DMS114 treated with DMSO at 0.1 percent for 48 hours (cell line): ENCODE measurements around the gene FAM241B.

Experiments used
- DNase-seq: peaks from one replicate; lab custom pipeline; 2025; ENCODE audit not compliant: unreplicated experiment; lab: John Stamatoyannopoulos, UW

The FAM241B gene

DNA sequence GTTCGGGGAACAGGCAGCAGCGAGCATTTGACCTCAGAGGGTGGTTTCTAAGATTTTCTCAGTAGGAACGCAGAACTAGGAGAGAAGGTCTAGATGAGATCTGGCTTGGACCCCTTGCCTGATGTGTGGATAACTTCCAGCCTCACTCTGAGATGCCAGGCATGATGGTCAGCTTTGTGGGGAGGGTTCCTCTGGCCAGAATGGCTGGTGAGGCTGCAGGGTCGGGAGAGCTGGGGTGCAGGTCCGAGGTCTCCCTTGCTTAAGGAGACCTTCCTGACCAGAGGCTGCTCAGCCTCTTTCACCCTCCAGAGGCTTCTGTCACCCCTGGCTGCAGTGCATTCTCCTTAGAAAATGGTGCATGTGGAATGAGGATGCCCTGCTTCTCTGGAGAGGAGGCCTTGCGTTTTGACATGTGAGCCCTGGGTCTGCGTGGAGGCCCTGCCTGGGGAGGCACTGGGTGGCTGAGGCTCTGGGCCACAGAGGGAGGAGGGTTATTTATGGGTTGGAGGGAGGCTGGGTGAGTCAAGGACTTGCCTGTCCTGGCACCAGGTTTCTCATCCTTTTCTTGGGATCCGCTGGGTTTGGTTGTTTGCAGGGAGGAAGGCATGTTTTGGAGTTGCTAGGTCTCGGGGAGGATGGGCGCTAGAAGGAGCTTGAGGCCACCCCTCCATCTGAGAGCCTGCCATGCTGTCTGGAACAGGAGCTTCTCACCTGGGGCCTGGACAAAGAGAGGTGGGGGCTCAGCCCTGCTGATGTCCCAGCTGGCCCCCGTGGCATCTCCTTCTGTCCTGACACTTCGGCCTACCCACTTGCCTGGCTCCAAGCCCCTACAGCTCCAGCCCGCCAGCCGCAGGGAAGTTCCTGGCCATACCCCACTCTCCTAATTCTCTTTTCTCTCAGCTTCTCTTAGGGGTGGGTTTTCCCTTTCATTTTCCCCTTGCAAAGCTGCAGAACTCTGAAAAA, 3.9 kb downstream of the FAM241B start:
- no peak for DNase-seq

GRCh38 chr10:69634759-69635425, 4.8 kb downstream of the FAM241B start:
- DNase-seq: no peak

DNA sequence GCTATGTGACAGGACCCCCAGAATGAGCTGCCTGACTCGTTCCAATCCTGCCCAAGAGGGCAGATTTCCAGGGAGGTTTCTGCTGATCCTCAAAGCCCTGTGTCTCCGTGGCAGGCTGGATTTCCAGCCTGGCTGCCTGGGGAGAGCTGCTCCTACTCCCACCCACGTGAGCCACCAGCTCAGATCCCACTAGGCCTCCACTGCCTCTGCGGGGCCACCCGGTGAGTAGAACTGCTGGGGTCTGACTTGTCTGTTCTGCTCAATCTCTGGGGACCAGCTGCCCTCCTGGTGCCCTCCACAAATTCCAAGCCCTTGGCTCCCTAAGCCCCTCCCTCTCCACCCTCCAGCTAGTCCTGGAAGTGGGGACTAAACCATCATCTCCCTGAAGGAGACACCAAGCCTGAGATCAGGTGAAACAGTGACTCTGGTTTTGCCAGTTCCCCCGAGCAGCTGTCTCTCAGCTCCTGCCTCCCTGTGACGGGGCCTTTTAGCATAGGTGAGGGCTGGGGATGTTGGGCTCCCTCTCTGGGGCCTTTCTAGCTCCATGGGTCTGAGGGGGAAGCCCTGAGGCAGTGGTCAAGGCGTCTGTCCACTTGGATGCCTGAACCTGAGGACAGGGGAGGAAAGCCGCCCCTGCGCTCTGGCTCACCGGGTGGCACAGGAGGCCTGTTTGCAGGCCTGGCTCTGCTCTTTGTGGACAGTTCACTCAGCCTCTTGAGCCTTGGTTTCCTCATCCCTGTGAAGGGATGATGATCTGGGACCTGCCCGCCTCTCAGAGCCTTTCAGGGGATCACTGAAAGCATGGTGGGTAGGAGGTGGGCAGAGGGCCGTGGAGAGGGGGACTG, 5.6 kb downstream of the FAM241B start:
- no peak for DNase-seq

GRCh38 chr10:69636273-69636575, 6.2 kb downstream of the FAM241B start:
- DNase-seq: no peak

DNA sequence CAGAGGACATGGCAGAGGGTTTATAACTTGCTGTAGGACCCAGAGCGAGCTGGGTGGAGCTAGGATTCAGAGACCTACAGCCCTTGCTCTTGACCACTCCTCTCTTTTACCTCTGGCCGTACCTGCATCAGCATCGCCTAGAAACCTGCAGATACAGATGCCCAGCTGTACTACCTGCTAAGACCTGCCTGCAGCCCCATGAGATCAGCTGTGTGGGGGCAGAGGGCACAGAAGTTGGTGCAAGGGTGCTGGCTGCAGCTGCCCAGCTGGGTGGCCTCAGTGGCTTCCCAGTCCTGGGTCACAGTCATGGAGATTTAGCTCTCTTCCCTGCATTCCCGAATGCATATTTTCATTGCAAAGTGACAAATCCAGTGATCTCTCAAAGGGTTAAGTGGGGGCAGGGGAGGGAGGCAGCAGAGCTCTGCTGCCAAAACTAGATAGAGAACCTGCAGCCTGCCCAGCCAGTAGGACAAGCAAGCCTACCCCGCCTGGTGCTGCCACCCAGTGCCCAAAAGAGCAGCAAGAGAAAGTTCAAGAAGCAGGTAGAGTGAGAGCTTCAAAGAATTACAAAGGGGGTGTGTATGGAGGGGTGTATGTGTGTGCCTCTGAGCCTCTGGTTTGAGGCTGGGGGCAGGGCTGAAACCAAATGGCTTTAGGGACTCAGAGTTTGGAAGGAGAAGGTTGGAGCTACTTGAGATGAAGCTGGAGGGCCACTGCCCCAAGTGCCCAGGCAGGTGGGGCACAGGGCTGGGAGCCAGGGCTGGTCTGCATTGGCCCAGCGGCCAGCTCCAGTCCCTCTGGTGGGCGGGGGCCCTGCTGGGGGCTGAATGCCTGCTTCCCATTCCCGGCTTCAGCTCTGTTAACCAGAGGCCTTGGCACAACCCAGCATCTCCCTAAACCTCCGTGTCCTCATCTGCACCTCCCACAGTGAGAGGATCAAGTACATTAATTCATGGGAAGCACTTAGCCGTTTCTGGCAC, 6.9 kb downstream of the FAM241B start:
- peak; percentile 17 for DNase-seq

DNA sequence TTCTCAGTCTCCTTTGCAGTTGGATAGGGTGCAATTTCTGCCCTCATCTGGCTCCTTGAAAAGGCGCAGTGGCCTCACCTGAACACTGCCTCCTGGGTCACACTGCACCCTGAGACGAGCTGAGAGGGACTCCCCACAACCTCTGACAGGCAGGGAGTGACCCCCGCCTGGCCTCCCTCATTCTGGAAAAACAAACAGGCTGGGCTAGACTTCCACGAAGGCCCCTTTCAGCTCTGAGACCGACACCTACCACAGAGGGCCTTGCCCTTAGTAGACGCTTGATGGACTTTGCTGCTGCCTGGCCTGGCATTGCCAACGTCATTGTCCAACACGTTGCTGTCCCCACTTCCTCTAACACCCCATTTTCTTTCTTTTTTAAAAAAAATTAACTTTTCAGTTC, 8.6 kb downstream of the FAM241B start:
- DNase-seq: no peak

GRCh38 chr10:69639291-69640195, 9.5 kb downstream of the FAM241B start:
- peak; percentile 44 for DNase-seq

GRCh38 chr10:69640196-69640980, 10.3 kb downstream of the FAM241B start:
- DNase-seq: no peak

- DNase-seq: no peak
These were observed 11.4 kb downstream of the FAM241B start for GRCh38 chr10:69641261-69641980.

DNA sequence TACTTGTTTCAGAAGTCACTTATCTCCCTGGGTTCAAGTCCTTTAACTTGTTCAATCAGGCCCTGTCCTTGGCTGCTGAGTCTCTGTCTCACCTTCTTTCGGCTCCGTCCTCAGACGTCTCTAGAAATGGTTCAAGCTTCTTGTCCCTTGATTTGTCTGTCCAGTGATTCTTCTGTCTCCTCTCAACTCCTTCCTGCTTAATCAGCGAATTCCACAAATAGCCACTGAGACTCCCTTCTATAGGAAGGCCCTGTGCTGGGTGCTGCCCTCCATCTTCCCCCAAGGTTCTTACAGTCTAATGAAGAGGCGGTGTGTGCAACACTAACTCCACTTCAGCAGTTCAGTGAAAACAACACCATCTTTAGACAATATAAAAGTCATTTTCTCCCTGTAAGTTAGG, 12.7 kb downstream of the FAM241B start:
- no peak for DNase-seq

DNA sequence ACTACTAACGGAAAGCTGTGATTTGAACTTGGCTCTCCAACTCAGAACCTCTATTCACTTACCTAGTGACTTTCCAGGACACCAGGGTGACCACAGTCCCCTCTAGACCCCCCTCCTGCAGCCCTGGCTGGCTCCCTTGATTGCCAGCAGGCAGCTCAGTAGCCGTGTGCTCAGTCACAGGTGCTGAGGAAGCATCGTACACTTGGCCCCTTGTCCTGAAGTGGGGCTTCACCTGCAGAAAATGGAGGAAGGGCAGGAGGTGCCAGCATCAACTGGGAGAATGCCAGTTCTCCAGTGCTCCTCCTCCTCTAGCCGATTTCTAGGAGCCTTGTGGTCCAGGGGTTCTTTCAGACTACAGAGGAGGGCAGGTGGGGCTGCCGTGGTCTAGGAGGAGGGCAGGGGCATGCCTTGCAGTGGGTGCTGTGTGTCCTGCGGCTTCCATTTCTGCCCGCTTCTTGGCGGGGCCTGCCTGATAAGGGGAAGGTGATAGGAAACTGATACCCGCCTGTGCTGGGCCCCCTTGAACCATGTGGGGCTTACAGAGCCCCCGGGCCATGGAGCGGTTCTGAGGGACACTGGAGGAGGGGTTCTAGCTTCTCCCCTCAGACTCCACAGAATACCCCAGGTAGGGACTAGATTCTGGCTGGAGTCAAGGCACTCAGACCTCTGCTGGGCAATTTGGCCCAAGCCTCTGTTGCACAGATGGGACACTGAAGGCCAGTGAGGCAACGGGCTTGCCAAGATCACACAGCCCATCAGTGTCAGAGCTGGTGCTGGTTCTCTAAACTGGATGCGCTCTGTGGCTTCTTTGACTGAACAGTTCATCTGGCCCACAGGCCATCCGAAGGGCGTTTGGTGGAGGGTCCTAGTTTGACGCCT, 14.0 kb downstream of the FAM241B start:
- DNase-seq: no peak

DNA sequence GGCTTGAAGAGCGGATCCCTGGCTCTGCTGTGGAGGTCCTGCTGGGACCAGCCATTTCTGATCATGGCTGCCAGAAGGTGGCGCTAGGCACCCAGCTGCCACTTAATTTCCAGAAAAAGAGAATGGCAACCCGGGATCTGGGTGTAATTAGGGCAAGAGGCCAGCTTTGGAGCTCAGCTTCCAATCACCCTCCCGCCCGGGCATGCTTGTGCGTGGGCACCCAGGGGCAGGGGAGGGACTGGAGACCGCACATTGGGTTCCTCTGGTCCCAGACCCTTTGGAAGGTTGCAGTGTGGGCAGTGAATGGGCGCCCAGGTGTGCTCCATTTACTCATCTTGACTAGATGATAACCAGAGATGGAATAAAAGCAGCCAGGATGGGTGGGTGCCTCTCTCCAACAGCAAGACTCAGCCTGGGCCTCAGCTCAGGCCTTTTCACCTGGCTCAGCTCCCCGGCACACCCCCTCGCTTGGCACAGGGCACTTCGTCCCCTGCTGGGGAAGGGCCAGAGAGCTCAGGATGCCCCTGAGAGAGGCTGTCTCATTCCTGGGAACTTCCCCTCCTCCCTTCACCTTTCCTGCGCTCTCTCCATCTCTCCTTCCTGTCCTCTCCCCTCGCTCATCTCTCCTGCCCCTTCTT, 14.7 kb downstream of the FAM241B start:
- peak; percentile 25 for DNase-seq

DNA sequence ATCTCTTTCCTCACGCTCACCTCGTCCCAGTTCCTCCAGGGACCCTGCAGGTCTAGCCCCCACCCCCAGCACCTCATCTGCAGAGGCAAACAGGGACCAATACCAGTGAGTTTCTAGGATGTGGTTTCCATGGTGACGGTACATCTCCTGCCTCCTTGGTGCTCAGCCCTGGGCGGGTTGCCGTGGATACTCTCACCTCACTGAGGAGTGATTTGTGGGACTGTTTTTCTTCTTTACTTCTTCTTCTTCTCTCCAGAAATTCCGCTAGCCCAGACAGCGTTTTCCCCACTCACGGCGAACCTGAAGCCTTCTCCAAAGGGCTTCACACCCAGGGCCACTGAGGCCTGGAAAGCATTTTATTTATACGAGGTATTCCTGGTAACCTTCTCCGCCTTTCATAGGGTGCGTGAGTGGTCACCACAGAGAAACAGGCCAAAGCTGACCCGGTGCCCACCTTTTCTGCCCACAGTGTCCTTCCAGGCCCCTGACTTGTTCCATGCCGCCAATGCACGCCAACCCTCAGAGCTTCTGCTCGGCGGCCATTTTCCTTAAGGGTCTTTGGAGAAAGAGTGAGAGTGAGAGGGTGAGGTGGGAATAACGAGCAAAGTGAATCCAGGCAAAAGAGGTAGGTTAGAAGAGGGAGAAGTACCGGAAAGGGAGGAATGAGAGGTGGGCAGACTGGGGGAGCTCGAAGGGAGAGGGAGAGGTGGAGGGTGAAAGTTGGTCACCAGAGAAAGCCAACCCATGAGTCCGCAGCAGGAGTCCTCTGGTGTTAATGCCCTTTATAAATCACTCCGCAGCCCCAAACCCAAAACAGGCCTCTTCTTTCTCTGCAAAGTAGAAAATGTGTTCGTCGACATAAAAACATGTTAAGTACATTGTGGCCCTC, 15.5 kb downstream of the FAM241B start:
- DNase-seq: no peak

DNA sequence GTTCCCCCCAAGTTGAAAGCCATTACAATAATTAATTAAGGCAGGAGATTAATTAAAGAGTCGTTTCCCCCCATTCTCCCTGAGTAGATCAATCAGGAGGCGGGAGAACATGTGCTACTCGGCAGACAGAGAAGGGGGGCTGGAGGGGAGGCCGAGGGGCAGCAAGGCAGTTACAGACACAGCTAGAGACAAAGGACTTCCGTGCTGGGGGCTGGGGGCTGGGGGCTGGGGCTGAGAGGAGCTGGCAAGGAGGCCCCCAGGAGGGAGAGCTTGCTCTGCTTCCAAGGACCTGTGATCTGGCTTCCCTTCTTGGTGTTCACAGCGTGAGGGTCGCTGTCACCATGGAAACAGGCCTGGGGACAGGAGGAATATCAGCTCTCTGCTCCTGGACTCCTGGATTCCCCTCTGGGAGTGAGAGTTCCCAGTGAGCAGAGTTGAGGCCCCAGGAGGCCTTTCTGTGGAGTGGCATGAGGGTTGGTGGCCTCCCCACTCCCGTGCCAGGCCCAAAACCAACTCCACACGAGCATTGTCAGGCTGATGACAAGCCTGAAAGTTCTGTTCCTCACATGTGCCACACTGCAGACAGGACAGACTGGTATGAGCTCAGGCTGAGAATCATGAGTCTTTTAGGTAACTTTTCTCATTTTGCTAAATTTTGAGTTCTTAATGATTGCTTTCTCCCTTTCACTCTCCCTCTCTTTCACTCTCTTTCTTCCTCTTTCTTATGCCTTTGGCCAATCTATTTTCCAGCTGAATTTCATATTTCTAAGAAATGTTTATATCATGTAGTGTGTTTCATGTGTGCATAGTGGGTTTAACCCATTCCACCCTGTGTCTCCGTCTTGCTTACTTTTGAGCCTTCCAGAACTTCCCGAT, 16.4 kb downstream of the FAM241B start:
- DNase-seq: no peak

GRCh38 chr10:69647126-69647525, 17.1 kb downstream of the FAM241B start:
- DNase-seq: no peak
